HepG2 (cell line): ENCODE measurements around the gene CHML. TPM values are rescaled to one million over a fixed set of nuclear protein-coding genes. Genes with fewer than 3 reads are reported as not detected.

Source experiments
- ATAC-seq: fragments of 200-7000 bp; cut with Tn5 transposase; 3 replicates; pipeline ENCODE4 v1.9.1; 2020; ENCODE audit warnings: mild to moderate bottlenecking, moderate library complexity
- BruUV-seq: library from RNA; stranded (reverse); fragments of 400-500 nt; replicated peaks from 2 replicates; lab custom pipeline; 2021; lab: Mats Ljungman, UMichigan
- CTCF ChIA-PET: fragments of 300-600 bp; formaldehyde crosslinking; extraction: SDS; loops from one replicate; lab custom pipeline; 2021; ENCODE audit warnings: low total read pairs, inconsistent platforms, low intra/inter-chr PET ratio; lab: Yijun Ruan, JAX
- POLR2A ChIA-PET: fragments of 350-600 bp; sonication (Branson Sonifier 250); formaldehyde crosslinking; loops from one replicate; lab custom pipeline; 2020; ENCODE audit warnings: antibody characterized with exemption, inconsistent platforms; lab: Yijun Ruan, JAX
- DNase-seq: peaks from one replicate; pipeline ENCODE4 v3.0.0-alpha.2; 2015; ENCODE audit warnings: low spot score
- FAIRE-seq: peaks from 3 replicates; lab custom pipeline; 2011; peaks lifted over from hg19 to GRCh38; lab: Jason Lieb, UNC
- H2AFZ ChIP-seq: one replicate; pipeline ENCODE4 v1.6.1; 2011; ENCODE audit warnings: low read length, inconsistent platforms
- H3K27ac ChIP-seq: fragments of 300-600 bp; 3 replicates; pipeline ENCODE4 v1.8.0; 2011; ENCODE audit warnings: mixed run types, mild to moderate bottlenecking, mixed read lengths, low read length, inconsistent platforms; ENCODE audit not compliant: insufficient read depth; ENCODE audit errors: extremely low read length
- H3K27me3 ChIP-seq, 2 experiments: fragments of 200-600 bp in 1 of 2; 2 replicates in 1 of 2; 3 replicates in 1 of 2; pipeline versions ENCODE4 v1.6.0 to v1.8.0; 2011; ENCODE audit warnings: low read length in 2 of 2, mild to moderate bottlenecking in 2 of 2, moderate library complexity in 2 of 2, inconsistent platforms in 1 of 2; ENCODE audit not compliant: insufficient read depth in 2 of 2, control insufficient read depth in 1 of 2
- H3K36me3 ChIP-seq, 2 experiments: fragments of 200-600 bp in 1 of 2; replicated peaks in 1 of 2; 2 replicates in 1 of 2; 3 replicates in 1 of 2; pipeline versions ENCODE4 v1.5.1 to v1.8.0; 2011; ENCODE audit warnings: low read length in 2 of 2, inconsistent platforms in 1 of 2; ENCODE audit not compliant: insufficient read depth in 2 of 2, control insufficient read depth in 1 of 2
- H3K4me1 ChIP-seq: 2 replicates; pipeline ENCODE4 v1.5.1; 2012; ENCODE audit warnings: low read length, inconsistent platforms; ENCODE audit not compliant: insufficient read depth
- H3K4me2 ChIP-seq: 2 replicates; pipeline ENCODE4 v1.6.0; 2011; ENCODE audit warnings: low read depth, low read length, inconsistent platforms
- H3K4me3 ChIP-seq, 3 experiments: fragments of 200-600 bp in 1 of 3; sonication (generic), shearing (Covaris generic) in 1 of 3; replicated peaks in 1 of 3; 2 replicates each; pipeline ENCODE4 v1.5.1; 2011 to 2016; ENCODE audit warnings: low read length in 3 of 3, inconsistent platforms in 2 of 3, low read depth in 2 of 3, mild to moderate bottlenecking in 2 of 3, control low read depth in 1 of 3, mixed read lengths in 1 of 3; ENCODE audit not compliant: insufficient read depth in 1 of 3
- H3K79me2 ChIP-seq: one replicate; pipeline ENCODE4 v1.6.1; 2011; ENCODE audit warnings: low read length, inconsistent platforms; ENCODE audit not compliant: insufficient read depth
- H3K9ac ChIP-seq: 2 replicates; pipeline ENCODE4 v1.6.0; 2011; ENCODE audit warnings: mild to moderate bottlenecking, low read depth, low read length, inconsistent platforms; ENCODE audit not compliant: insufficient read depth
- H3K9me3 ChIP-seq: 2 replicates; pipeline ENCODE4 v1.5.1; 2012; ENCODE audit warnings: mild to moderate bottlenecking, low read length
- H4K20me1 ChIP-seq: 2 replicates; pipeline ENCODE4 v1.6.0; 2011; ENCODE audit warnings: inconsistent platforms, mild to moderate bottlenecking, low read length, moderate library complexity; ENCODE audit not compliant: insufficient read depth
- AGO1 ChIP-seq: fragments of 200-400 bp; formaldehyde crosslinking; IDR thresholded peaks from 2 replicates; pipeline ENCODE4 v1.6.1; 2017; ENCODE audit warnings: mild to moderate bottlenecking, low read depth, low read length, moderate library complexity; ENCODE audit not compliant: poor library complexity, severe bottlenecking
- FIP1L1 ChIP-seq: fragments of 200-400 bp; formaldehyde crosslinking; IDR thresholded peaks from 2 replicates; pipeline ENCODE4 v1.6.1; 2018; ENCODE audit warnings: low read depth, mild to moderate bottlenecking, low read length, moderate library complexity, borderline replicate concordance; ENCODE audit not compliant: insufficient read depth
- GABPB1 ChIP-seq: IDR thresholded peaks from 2 replicates; pipeline ENCODE4 v1.6.1; 2016; ENCODE audit warnings: mild to moderate bottlenecking, missing genetic modification reagents, moderate library complexity, missing compliant biosample characterization
- HNF4A ChIP-seq: sonication (generic); formaldehyde crosslinking; IDR thresholded peaks from 2 replicates; pipeline ENCODE4 v1.4.0; 2020; ENCODE audit warnings: missing genetic modification reagents
- KLF6 ChIP-seq: IDR thresholded peaks from 2 replicates; pipeline ENCODE4 v1.8.0; 2016; ENCODE audit warnings: missing biosample characterization, missing genetic modification reagents
- SNAPC4 ChIP-seq: sonication (generic); formaldehyde crosslinking; IDR thresholded peaks from 2 replicates; pipeline ENCODE4 v1.4.0; 2020; ENCODE audit warnings: mild to moderate bottlenecking, missing genetic modification reagents
- SOX13 ChIP-seq, 3 experiments: fragments of 450-650 bp in 1 of 3; sonication (generic) in 1 of 3; formaldehyde crosslinking in 1 of 3; IDR thresholded peaks in 2 of 3; conservative IDR thresholded peaks in 1 of 3; 2 replicates each; pipeline versions ENCODE4 v1.5.0 to v1.6.1; 2016 to 2020; ENCODE audit warnings: antibody characterized with exemption in 1 of 3, mild to moderate bottlenecking in 1 of 3, missing compliant biosample characterization in 1 of 3, missing genetic modification reagents in 1 of 3, moderate library complexity in 1 of 3
- ZBTB37 ChIP-seq: sonication (generic); formaldehyde crosslinking; IDR thresholded peaks from 2 replicates; pipeline ENCODE4 v1.4.0; 2020; ENCODE audit warnings: mild to moderate bottlenecking, missing genetic modification reagents
- ZMYM3 ChIP-seq: sonication (generic); formaldehyde crosslinking; IDR thresholded peaks from 2 replicates; pipeline ENCODE4 v1.5.1; 2020; ENCODE audit warnings: mild to moderate bottlenecking, missing genetic modification reagents
- ZNF124 ChIP-seq: sonication (generic); formaldehyde crosslinking; IDR thresholded peaks from 2 replicates; pipeline ENCODE4 v1.4.0; 2020; ENCODE audit warnings: missing genetic modification reagents
- ZNF207 ChIP-seq: fragments of 450-650 bp; IDR thresholded peaks from 2 replicates; pipeline ENCODE4 v1.6.1; 2016; ENCODE audit warnings: antibody characterized with exemption, borderline replicate concordance
- ZNF672 ChIP-seq: sonication (generic); formaldehyde crosslinking; IDR thresholded peaks from 2 replicates; pipeline ENCODE4 v1.8.1; 2022; ENCODE audit warnings: missing genetic modification reagents
- WGBS: methylation state at CpG from one replicate; pipeline ENCODE4 v1.1.6; 2017; ENCODE audit warnings: low lambda C conversion rate; 5-methylcytosine and 5-hydroxymethylcytosine counted together
- in situ Hi-C: cut with HindIII; loops from 2 replicates; pipeline ENCODE4 v1.10.0; 2017; ENCODE audit warnings: low pct_unique_long_range_greater_than_20kb; ENCODE audit not compliant: extremely low pct_ligation_motif_present
- intact Hi-C: fragments of 100-400 bp; cut with micrococcal nuclease; formaldehyde crosslinking; loops from one replicate; pipeline ENCODE4 v1.10.0; 2022; ENCODE audit not compliant: unreplicated experiment
- polyA plus RNA-seq, 8 experiments: library from polyadenylated mRNA; depleted of rRNA in 3 of 8; stranded (reverse) in 7 of 8; unstranded in 1 of 8; fragments of >200 nt; fragmentation: Illumina TruSeq in 4 of 8; extraction: Trizol in 4 of 8; gene quantifications; 2 replicates each; pipeline versions ENCODE4 v1.2.1 to v1.2.3, GENCODE V29; 2011 to 2016; ENCODE audit warnings: low read depth in 4 of 8, missing spikeins in 1 of 8, mixed read lengths in 1 of 8; ENCODE audit not compliant: insufficient read depth in 1 of 8
- total RNA-seq, 5 experiments: library from RNA; depleted of rRNA; stranded (reverse); fragments of >200 nt; fragmentation: Illumina TruSeq; extraction: Trizol; gene quantifications; 2 replicates each; pipeline ENCODE4 v1.2.3, GENCODE V29; 2016; ENCODE audit warnings: low read depth in 1 of 5

CHML gene
- total and polyA plus RNA-seq, 2 of the 13 experiments (the other 11 are each of a cell fraction or from before 2014, with no cell fraction given) = 5.2 to 16.7 TPM

GRCh38 chr1:241630899-241631298 lies 9.3 kb downstream of the CHML start:
- no peaks in the 10 kb centered on the region for H3K79me2 ChIP-seq
- peaks cover 18% of the 10 kb centered on the region for H3K4me1 ChIP-seq
- BruUV-seq = no TSS peak
- peaks cover 2 to 17% of the 10 kb centered on the region in 2 experiments; a peak in 4 of 5 replicates for H3K36me3 ChIP-seq
- CTCF ChIA-PET = no interaction called here
- H3K4me3 ChIP-seq = no peak overlapping the region
- no peaks in the 10 kb centered on the region for H3K9me3 ChIP-seq
- ATAC-seq (no peak), DNase-seq (no peak), FAIRE-seq (no peak)
- in situ Hi-C loops (loop anchor here (10.0 kb wide), 1 partner anchor 106 kb away; no protein-coding TSS in a partner anchor), intact Hi-C loops (no loop called here)
- WGBS = 99% methylated on average over 2 of the region's 2 CpGs
- no peak overlapping the region for H3K4me2 ChIP-seq
- H3K27ac ChIP-seq = no peak overlapping the region
- no peak overlapping the region for H3K9ac ChIP-seq
- POLR2A ChIA-PET = no interaction called here
- no peak for TF ChIP-seq ZBTB37 (CRISPR knock-in tag)
- TF ChIP-seq HNF4A (CRISPR knock-in tag) = 0 out of 2 replicates have a peak, but pooled peaks have one; percentile 10
- no peaks in the 10 kb centered on the region for H4K20me1 ChIP-seq
- H2AFZ ChIP-seq = no peak overlapping the region
- no peaks in the 10 kb centered on the region for H3K27me3 ChIP-seq

- no peaks in the 10 kb centered on the region for H3K79me2 ChIP-seq
- no peak overlapping the region for H3K27ac ChIP-seq
- no peak overlapping the region for H3K4me2 ChIP-seq
- ATAC-seq = no peak
- H3K9me3 ChIP-seq = no peaks in the 10 kb centered on the region
- intact Hi-C loops = no loop called here
- peaks cover 18% of the 10 kb centered on the region for H3K4me1 ChIP-seq
- no peaks in the 10 kb centered on the region for H3K27me3 ChIP-seq
- no peak for TF ChIP-seq KLF6
- no peak for TF ChIP-seq ZNF207
- no peak for TF ChIP-seq ZNF124 (CRISPR knock-in tag)
- no peak for TF ChIP-seq AGO1
- no peak for TF ChIP-seq ZMYM3 (CRISPR knock-in tag)
- TF ChIP-seq SOX13 (IDR thresholded peaks at IDR 0.05) = no peak
- TF ChIP-seq SOX13 (CRISPR knock-in tag; conservative IDR thresholded peaks at IDR 0.05 in 1 of 2, IDR thresholded peaks at IDR 0.05 in 1 of 2) = no peak
- no peak for TF ChIP-seq SNAPC4 (CRISPR knock-in tag)
- no peak for TF ChIP-seq ZNF672
- no peak for TF ChIP-seq GABPB1
- no peak for TF ChIP-seq FIP1L1
- WGBS = 98% methylated on average over 1 of the region's 1 CpG
- H3K36me3 ChIP-seq = peaks cover 2 to 13% of the 10 kb centered on the region in 2 experiments; a peak in 4 of 5 replicates
- no peak overlapping the region for H2AFZ ChIP-seq
- in situ Hi-C loops = loop anchor here (10.0 kb wide), 1 partner anchor 106 kb away; no protein-coding TSS in a partner anchor
- no peak overlapping the region for H3K4me3 ChIP-seq
- no TSS peak for BruUV-seq
- no peaks in the 10 kb centered on the region for H4K20me1 ChIP-seq
- ChIA-PET CTCF (no interaction called here), POLR2A (no interaction called here)
- H3K9ac ChIP-seq = no peak overlapping the region
- no peak for FAIRE-seq
- no peak for DNase-seq
These were observed 9.7 kb downstream of the CHML start for GRCh38 chr1:241630476-241630875.
